GM18505 (cell line): ENCODE measurements around the gene DUSP1.

Source experiments
- ATAC-seq: cut with Tn5 transposase; IDR thresholded peaks from one replicate; pipeline ENCODE4 v1.9.1; 2021; ENCODE audit not compliant: unreplicated experiment
- POLR2A ChIP-seq: IDR thresholded peaks from 4 replicates; pipeline ENCODE4 v1.6.1; 2011; ENCODE audit warnings: borderline replicate concordance; ENCODE audit not compliant: insufficient read depth, insufficient read length; ENCODE audit errors: extremely low read depth

DUSP1 gene

DNA sequence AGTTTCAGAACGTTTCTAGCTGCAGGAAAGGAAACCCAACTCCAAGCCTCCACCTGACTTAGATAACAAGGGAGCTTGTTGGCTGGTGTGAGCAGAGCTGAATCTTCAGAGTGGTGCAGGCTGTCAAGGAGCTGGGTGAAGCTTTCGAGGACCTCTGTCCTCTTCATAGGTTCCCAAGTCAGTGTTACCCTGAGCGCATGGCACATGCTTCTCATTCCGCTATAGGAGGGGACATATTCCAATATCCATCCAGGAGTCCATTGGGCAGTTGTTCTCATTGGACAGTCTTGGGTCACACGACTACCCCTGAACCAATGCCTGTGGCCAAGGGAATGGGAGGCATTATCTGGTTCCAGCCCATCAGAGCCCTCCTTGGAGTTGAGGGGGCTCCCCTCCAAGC, 50.3 kb downstream of the DUSP1 start:
- no peak for TF ChIP-seq POLR2A
- no peak for ATAC-seq

- TF ChIP-seq POLR2A, result no peak
- no peak for ATAC-seq
Measured at GRCh38 chr5:172719211-172719610, 51.8 kb downstream of the DUSP1 start.

GRCh38 chr5:172718527-172719114, 52.4 kb downstream of the DUSP1 start:
- no peak for ATAC-seq
- TF ChIP-seq POLR2A, result no peak
